Upper lobe of right lung (tissue), 1 donor: ENCODE measurements around the gene SNAPC2. TPM values are rescaled to one million over a fixed set of nuclear protein-coding genes. Genes with fewer than 3 reads are reported as not detected.
"Not testable (repeated sequence)": the region's sequence is repeated elsewhere in the genome, so short reads cannot be mapped to it uniquely, and the experiment has no call there.

Experiments used
- ATAC-seq: fragments of 200-7000 bp; cut with Tn5 transposase; one replicate; pipeline ENCODE4 v1.9.1; 2020; ENCODE audit warnings: mild to moderate bottlenecking, moderate library complexity
- DNase-seq: peaks from one replicate; pipeline ENCODE4 v3.0.0-alpha.2; 2020
- H3K27ac ChIP-seq: fragments of 200-600 bp; one replicate; pipeline ENCODE4 v1.8.0; 2022
- H3K27me3 ChIP-seq: fragments of 200-600 bp; one replicate; pipeline ENCODE4 v1.8.0; 2022; ENCODE audit warnings: mild to moderate bottlenecking
- H3K36me3 ChIP-seq: fragments of 200-600 bp; one replicate; pipeline ENCODE4 v1.8.0; 2022
- H3K4me1 ChIP-seq: fragments of 200-600 bp; one replicate; pipeline ENCODE4 v1.8.0; 2022
- H3K4me3 ChIP-seq: fragments of 200-600 bp; one replicate; pipeline ENCODE4 v1.8.0; 2022; ENCODE audit warnings: mild to moderate bottlenecking
- H3K9me3 ChIP-seq: fragments of 200-600 bp; one replicate; pipeline ENCODE4 v1.8.0; 2022
- CTCF ChIP-seq: fragments of 200-600 bp; IDR thresholded peaks from one replicate; pipeline ENCODE4 v1.8.0; 2022; ENCODE audit warnings: antibody characterized with exemption
- intact Hi-C: fragments of 100-400 bp; cut with DNase I; formaldehyde crosslinking; loops from one replicate; pipeline ENCODE4 v1.11.0; 2022
- total RNA-seq: library from RNA; stranded (reverse); fragmentation: NEBNext Ultra II Directional; extraction: Animal tissue kit (Norgen Biotek cat#: 25700); gene quantifications from one replicate; pipeline ENCODE4 v1.2.1, GENCODE V29; 2021
- donor health status: DM: no; HTN: yes; CAD: no; lungs with severe emphysema.

Gene SNAPC2
- total RNA-seq, 1 donor from 2014 or later = 28.9 TPM

- intact Hi-C loops = no loop called here
- no peak for TF ChIP-seq CTCF
Observed at GRCh38 chr19:7887408-7888144, 32.6 kb upstream of the SNAPC2 start.

GRCh38 chr19:7888145-7888825, 31.9 kb upstream of the SNAPC2 start, which contains the start of gene LRRC8E:
Gene LRRC8E, plus strand, starts transcription at chr19:7888510. Its CDS starts 7,094 bp downstream, at chr19:7895604.
- no peak for TF ChIP-seq CTCF
- peak within 1 kb of the TSS; percentile 55 for H3K27ac ChIP-seq
- H3K27me3 ChIP-seq = peaks cover 14% of the 10 kb centered on the region
- ATAC-seq (peak; percentile 97), DNase-seq (peak; percentile 90)
- H3K4me1 ChIP-seq = peaks cover 7% of the 10 kb centered on the region
- no peaks in the 10 kb centered on the region for H3K36me3 ChIP-seq
- no peaks in the 10 kb centered on the region for H3K9me3 ChIP-seq
- intact Hi-C loops = no loop called here
- peak within 1 kb of the TSS; percentile 53 for H3K4me3 ChIP-seq

More at GRCh38 chr19:7887408-7888144, 32.6 kb upstream of the SNAPC2 start:
- peaks cover 7% of the 10 kb centered on the region for H3K4me1 ChIP-seq
- H3K27ac ChIP-seq = no peak overlapping the region
- no peaks in the 10 kb centered on the region for H3K36me3 ChIP-seq
- no peak for DNase-seq
- peaks cover 14% of the 10 kb centered on the region for H3K27me3 ChIP-seq
- H3K9me3 ChIP-seq = no peaks in the 10 kb centered on the region
- no peak for ATAC-seq
- no peak overlapping the region for H3K4me3 ChIP-seq

- peak overlapping the region; percentile 55 for H3K27ac ChIP-seq
- DNase-seq = no peak
- no peak for ATAC-seq
- H3K4me3 ChIP-seq = peak overlapping the region; percentile 53
- H3K9me3 ChIP-seq = no peaks in the 10 kb centered on the region
- intact Hi-C loops = no loop called here
- no peaks in the 10 kb centered on the region for H3K36me3 ChIP-seq
- no peak for TF ChIP-seq CTCF
- H3K4me1 ChIP-seq = peaks cover 7% of the 10 kb centered on the region
- peaks cover 14% of the 10 kb centered on the region for H3K27me3 ChIP-seq
Observed at GRCh38 chr19:7888826-7889217, 31.3 kb upstream of the SNAPC2 start.

GRCh38 chr19:7893362-7894101, 26.6 kb upstream of the SNAPC2 start:
- H3K9me3 ChIP-seq, ATAC-seq, H3K4me3 ChIP-seq, intact Hi-C loops, H3K36me3 ChIP-seq, H3K27me3 ChIP-seq, H3K4me1 ChIP-seq, DNase-seq, H3K27ac ChIP-seq: not testable (repeated sequence)

- ATAC-seq (peak; percentile 83), DNase-seq (peak; percentile 83)
- H3K27me3 ChIP-seq = no peaks in the 10 kb centered on the region
- no peak for TF ChIP-seq CTCF
- no peak overlapping the region for H3K4me3 ChIP-seq
- H3K27ac ChIP-seq = peak overlapping the region; percentile 47
- intact Hi-C loops = no loop called here
- H3K9me3 ChIP-seq = no peaks in the 10 kb centered on the region
- H3K4me1 ChIP-seq = no peaks in the 10 kb centered on the region
- no peaks in the 10 kb centered on the region for H3K36me3 ChIP-seq
Observed at GRCh38 chr19:7894612-7895309, 25.4 kb upstream of the SNAPC2 start.
